BJ (cell line): ENCODE results near the gene CNIH4. TPM values are rescaled to one million over a fixed set of nuclear protein-coding genes. Genes with fewer than 3 reads are reported as not detected.

Experiments
- CTCF ChIA-PET: fragments of 350-600 bp; formaldehyde crosslinking; extraction: SDS; loops from one replicate; lab custom pipeline; 2021; ENCODE audit warnings: antibody characterized with exemption, inconsistent platforms; lab: Yijun Ruan, JAX
- POLR2A ChIA-PET: fragments of 300-600 bp; sonication (Branson Sonifier 250); formaldehyde crosslinking; extraction: SDS; loops from one replicate; lab custom pipeline; 2021; ENCODE audit warnings: antibody characterized with exemption; lab: Charles Lee
- DNase-seq: peaks from one replicate; pipeline ENCODE4 v3.0.0-alpha.2; 2011; ENCODE audit warnings: low read depth
- H3K27me3 ChIP-seq: 2 replicates; pipeline ENCODE4 v1.6.0; 2011; ENCODE audit warnings: low read length; ENCODE audit not compliant: control insufficient read depth, insufficient read depth
- H3K36me3 ChIP-seq: 2 replicates; pipeline ENCODE4 v1.5.1; 2011; ENCODE audit warnings: low read length; ENCODE audit not compliant: control insufficient read depth, insufficient read depth
- H3K4me3 ChIP-seq: 2 replicates; pipeline ENCODE4 v1.5.1; 2011; ENCODE audit warnings: low read depth, mild to moderate bottlenecking, control low read depth, low read length
- CTCF ChIP-seq: IDR thresholded peaks from 2 replicates; pipeline ENCODE4 v1.5.1; 2011; ENCODE audit warnings: low read depth, mild to moderate bottlenecking, control low read depth, inconsistent platforms, low read length, moderate library complexity; ENCODE audit not compliant: insufficient read depth
- polyA plus RNA-seq: library from polyadenylated mRNA; depleted of rRNA; stranded (reverse); fragments of >200 nt; gene quantifications from 2 replicates; pipeline ENCODE4 v1.2.3, GENCODE V29; 2011

The CNIH4 gene
- polyA plus RNA-seq, 1 experiment = 23.6 TPM

GRCh38 chr1:224353975-224354925 lies 2.4 kb upstream of the CNIH4 start:
- ChIA-PET CTCF (interaction anchor here (1.0 to 1.1 kb wide), 2 partner anchors 10 to 16 kb away, joined by 3 read pairs; no protein-coding TSS in a partner anchor), POLR2A (no interaction called here)
- Histone ChIP-seq H3K36me3 (no peaks in the 10 kb centered on the region), H3K27me3 (no peaks in the 10 kb centered on the region), H3K4me3 (no peak overlapping the region)
- DNase-seq = no peak
- no peak for TF ChIP-seq CTCF

- CTCF ChIA-PET = interaction anchor here (0.9 to 1.3 kb wide), 2 partner anchors 11 to 100 kb away, joined by 3 to 4 read pairs; no protein-coding TSS in a partner anchor
- no peaks in the 10 kb centered on the region for H3K27me3 ChIP-seq
- DNase-seq = no peak
- H3K4me3 ChIP-seq = peak overlapping the region; percentile 73
- TF ChIP-seq CTCF = no peak
- POLR2A ChIA-PET = interaction anchor here (0.6 kb wide), 1 partner anchor 516 kb away, joined by 3 read pairs; no protein-coding TSS in a partner anchor
- no peaks in the 10 kb centered on the region for H3K36me3 ChIP-seq
These were observed 996 bp downstream of the CNIH4 start for GRCh38 chr1:224357626-224358124.

- H3K36me3 ChIP-seq = no peaks in the 10 kb centered on the region
- no peak for DNase-seq
- ChIA-PET CTCF (interaction anchor here (0.9 to 1.7 kb wide), 3 partner anchors 10 to 242 kb away, joined by 3 to 4 read pairs (median 3); no protein-coding TSS in a partner anchor), POLR2A (no interaction called here)
- TF ChIP-seq CTCF = no peak
- H3K27me3 ChIP-seq = no peaks in the 10 kb centered on the region
- H3K4me3 ChIP-seq = peak overlapping the region; percentile 73
These were observed 1.6 kb downstream of the CNIH4 start for GRCh38 chr1:224358237-224358636.

GRCh38 chr1:224359207-224359606 lies 2.5 kb downstream of the CNIH4 start:
- H3K4me3 ChIP-seq = no peak overlapping the region
- H3K36me3 ChIP-seq = peaks cover 2% of the 10 kb centered on the region; the same call in 1 of the 2 replicates
- POLR2A ChIA-PET = no interaction called here
- CTCF ChIA-PET = interaction anchor here (1.7 kb wide), 1 partner anchor 243 kb away, joined by 3 read pairs; no protein-coding TSS in a partner anchor
- TF ChIP-seq CTCF = no peak
- DNase-seq = no peak
- H3K27me3 ChIP-seq = no peaks in the 10 kb centered on the region

- Histone ChIP-seq H3K4me3 (no peak overlapping the region), H3K36me3 (peaks cover 9% of the 10 kb centered on the region), H3K27me3 (no peaks in the 10 kb centered on the region)
- no peak for TF ChIP-seq CTCF
- ChIA-PET CTCF (interaction anchor here (1.1 kb wide), 1 partner anchor 10 kb away, joined by 3 read pairs; no protein-coding TSS in a partner anchor), POLR2A (no interaction called here)
- no peak for DNase-seq
These were observed 11.7 kb downstream of the CNIH4 start for GRCh38 chr1:224368409-224368808.
